Caco-2 (cell line): Measurements from ENCODE around the gene ZNF511. TPM values are rescaled to one million over a fixed set of nuclear protein-coding genes. Genes with fewer than 3 reads are reported as not detected.

Source experiments
- BruUV-seq: library from RNA; stranded (reverse); fragments of 400-500 nt; replicated peaks from 2 replicates; lab custom pipeline; 2021; lab: Mats Ljungman, UMichigan
- CTCF ChIA-PET: fragments of 300-600 bp; sonication (Branson Sonifier 250); formaldehyde crosslinking; loops from one replicate; lab custom pipeline; 2022; ENCODE audit warnings: antibody characterized with exemption; lab: Charles Lee
- POLR2A ChIA-PET: fragments of 300-600 bp; sonication (Branson Sonifier 250); formaldehyde crosslinking; loops from one replicate; lab custom pipeline; 2022; ENCODE audit warnings: antibody characterized with exemption; lab: Charles Lee
- DNase-seq, 2 experiments: peaks; one replicate each; pipeline versions ENCODE4 v3.0.0 to v3.0.0-alpha.2; 2020 to 2022
- H3K27me3 ChIP-seq: replicated peaks from 2 replicates; pipeline ENCODE4 v1.6.0; 2011; ENCODE audit warnings: low read length; ENCODE audit not compliant: control insufficient read depth, insufficient read depth
- H3K36me3 ChIP-seq: 2 replicates; pipeline ENCODE4 v1.5.1; 2011; ENCODE audit warnings: low read length; ENCODE audit not compliant: control insufficient read depth, insufficient read depth
- H3K4me1 ChIP-seq: fragments of 250-450 bp; sonication (Bioruptor Pico); 2 replicates; pipeline ENCODE4 v1.5.1; 2020; ENCODE audit warnings: mild to moderate bottlenecking
- H3K4me3 ChIP-seq: 2 replicates; pipeline ENCODE4 v1.5.1; 2011; ENCODE audit warnings: low read depth, mild to moderate bottlenecking, control low read depth, low read length
- H3K9me3 ChIP-seq: fragments of 250-450 bp; sonication (Bioruptor Pico); 2 replicates; pipeline ENCODE4 v1.5.1; 2020; ENCODE audit warnings: mild to moderate bottlenecking, moderate library complexity
- H3K27ac Mint-ChIP-seq: one replicate; pipeline ENCODE4 v1.8.0; 2022; ENCODE audit warnings: mixed read lengths; ENCODE audit not compliant: unreplicated experiment
- H3K27me3 Mint-ChIP-seq: one replicate; pipeline ENCODE4 v1.8.0; 2022; ENCODE audit warnings: mixed read lengths; ENCODE audit not compliant: insufficient read depth, unreplicated experiment
- H3K36me3 Mint-ChIP-seq: one replicate; pipeline ENCODE4 v1.8.0; 2022; ENCODE audit warnings: mild to moderate bottlenecking, mixed read lengths; ENCODE audit not compliant: insufficient read depth, unreplicated experiment
- H3K4me1 Mint-ChIP-seq: one replicate; pipeline ENCODE4 v1.8.0; 2022; ENCODE audit warnings: low read depth, mixed read lengths; ENCODE audit not compliant: unreplicated experiment
- H3K4me3 Mint-ChIP-seq: one replicate; pipeline ENCODE4 v1.8.0; 2022; ENCODE audit warnings: mild to moderate bottlenecking, moderate library complexity, mixed read lengths; ENCODE audit not compliant: unreplicated experiment
- H3K9me3 Mint-ChIP-seq: one replicate; pipeline ENCODE4 v1.8.0; 2022; ENCODE audit warnings: mixed read lengths; ENCODE audit not compliant: unreplicated experiment
- CTCF ChIP-seq, 2 experiments: fragments of 200-600 bp in 1 of 2; IDR thresholded peaks; 1 replicate in 1 of 2; 2 replicates in 1 of 2; pipeline versions ENCODE4 v1.5.1 to v1.8.0; 2011 to 2022; ENCODE audit warnings: antibody characterized with exemption in 1 of 2, control low read depth in 1 of 2, inconsistent platforms in 1 of 2, low read depth in 1 of 2, low read length in 1 of 2, mild to moderate bottlenecking in 1 of 2, moderate library complexity in 1 of 2; ENCODE audit not compliant: insufficient read depth in 1 of 2, severe bottlenecking in 1 of 2, unreplicated experiment in 1 of 2
- intact Hi-C: fragments of 100-400 bp; cut with micrococcal nuclease; formaldehyde crosslinking; loops from one replicate; pipeline ENCODE4 v1.10.0; 2022; ENCODE audit not compliant: unreplicated experiment
- total RNA-seq: library from RNA; stranded (reverse); gene quantifications from 2 replicates; pipeline ENCODE4 v1.2.3, GENCODE V29; 2022

ZNF511 gene
- total RNA-seq, 1 experiment from 2014 or later: 98.5 TPM

- no peak for TF ChIP-seq CTCF (IDR thresholded peaks at IDR 0.05; ENCODE audit: insufficient read depth in 1 of 2, low read depth in 1 of 2, low read length in 1 of 2, severe bottlenecking in 1 of 2, unreplicated experiment in 1 of 2)
- no TSS peak for BruUV-seq
- intact Hi-C loops: no loop called here
- H3K4me3 ChIP-seq: no peak overlapping the region
- H3K9me3 ChIP-seq: no peaks in the 10 kb centered on the region
- CTCF ChIA-PET: interaction anchor here (1.3 kb wide), 1 partner anchor 9 kb away, joined by 5 read pairs; no protein-coding TSS in a partner anchor
- H3K36me3 ChIP-seq: peaks cover 6% of the 10 kb centered on the region; the same call in 1 of the 2 replicates
- no peaks in the 10 kb centered on the region for H3K27me3 ChIP-seq
- H3K4me3 Mint-ChIP-seq: no peak overlapping the region
- no peak for DNase-seq
- POLR2A ChIA-PET: no interaction called here
- H3K36me3 Mint-ChIP-seq: peaks cover 85% of the 10 kb centered on the region
- no peaks in the 10 kb centered on the region for H3K9me3 Mint-ChIP-seq
- H3K4me1 ChIP-seq: no peaks in the 10 kb centered on the region
- H3K27ac Mint-ChIP-seq: no peak overlapping the region
- no peaks in the 10 kb centered on the region for H3K27me3 Mint-ChIP-seq
- no peaks in the 10 kb centered on the region for H3K4me1 Mint-ChIP-seq
Observed at GRCh38 chr10:133298466-133298865, 10.2 kb upstream of the ZNF511 start.

- intact Hi-C loops: no loop called here
- Histone ChIP-seq H3K27me3 (no peaks in the 10 kb centered on the region), H3K4me1 (no peaks in the 10 kb centered on the region), H3K9me3 (no peaks in the 10 kb centered on the region), H3K4me3 (no peak overlapping the region), H3K36me3 (peaks cover 6% of the 10 kb centered on the region; the same call in 1 of the 2 replicates)
- no peak for DNase-seq
- CTCF ChIA-PET: interaction anchor here (1.3 kb wide), 1 partner anchor 8 kb away, joined by 5 read pairs; no protein-coding TSS in a partner anchor
- Mint-ChIP-seq H3K4me3 (no peak overlapping the region), H3K4me1 (no peaks in the 10 kb centered on the region), H3K9me3 (no peaks in the 10 kb centered on the region), H3K36me3 (peaks cover 79% of the 10 kb centered on the region), H3K27ac (no peak overlapping the region), H3K27me3 (no peaks in the 10 kb centered on the region)
- POLR2A ChIA-PET: no interaction called here
- no TSS peak for BruUV-seq
- no peak for TF ChIP-seq CTCF (IDR thresholded peaks at IDR 0.05; ENCODE audit: insufficient read depth in 1 of 2, low read depth in 1 of 2, low read length in 1 of 2, severe bottlenecking in 1 of 2, unreplicated experiment in 1 of 2)
Observed at GRCh38 chr10:133299224-133299623, 9.5 kb upstream of the ZNF511 start.

- Mint-ChIP-seq H3K9me3 (no peaks in the 10 kb centered on the region), H3K4me3 (no peak overlapping the region), H3K4me1 (no peaks in the 10 kb centered on the region), H3K27me3 (no peaks in the 10 kb centered on the region), H3K36me3 (peaks cover 73% of the 10 kb centered on the region), H3K27ac (no peak overlapping the region)
- no peaks in the 10 kb centered on the region for H3K4me1 ChIP-seq
- no peak for TF ChIP-seq CTCF (IDR thresholded peaks at IDR 0.05; ENCODE audit: insufficient read depth in 1 of 2, low read depth in 1 of 2, low read length in 1 of 2, severe bottlenecking in 1 of 2, unreplicated experiment in 1 of 2)
- no peaks in the 10 kb centered on the region for H3K27me3 ChIP-seq
- POLR2A ChIA-PET: no interaction called here
- CTCF ChIA-PET: interaction anchor here (1.3 kb wide), 1 partner anchor 8 kb away, joined by 5 read pairs; no protein-coding TSS in a partner anchor
- no TSS peak for BruUV-seq
- no peak overlapping the region for H3K4me3 ChIP-seq
- H3K9me3 ChIP-seq: no peaks in the 10 kb centered on the region
- peaks cover 6% of the 10 kb centered on the region; the same call in 1 of the 2 replicates for H3K36me3 ChIP-seq
- intact Hi-C loops: no loop called here
- DNase-seq: no peak
Observed at GRCh38 chr10:133299738-133300137, 9.0 kb upstream of the ZNF511 start.
